ENCODE measurements around the gene DNAAF1.

GRCh38 chr16:84159007-84159406 lies 13.9 kb downstream of the DNAAF1 start:
- TF ChIP-seq CTCF (IDR thresholded peaks at IDR 0.05; ENCODE audit: low read depth, low read length, poor library complexity, severe bottlenecking) (no peak), EZH2phosphoT487 (IDR thresholded peaks at IDR 0.05; ENCODE audit: borderline replicate concordance, low read length) (no peak)
